ENCODE data around the gene FXYD6.

FXYD6 gene

GRCh38 chr11:117792241-117792640 lies 84.2 kb downstream of the FXYD6 start:
- DNase-seq (ENCODE audit: low read depth) = no peak

GRCh38 chr11:117790279-117790678 lies 86.2 kb downstream of the FXYD6 start:
- DNase-seq (ENCODE audit: low read depth) = no peak

- no peak for DNase-seq (ENCODE audit: low read depth)
These were observed 87.2 kb downstream of the FXYD6 start for GRCh38 chr11:117789241-117789640.
